ENCODE measurements around the gene SERPINE3.

SERPINE3 gene

GRCh38 chr13:51357928-51358595 is 18.6 kb downstream of the SERPINE3 start:
- TF ChIP-seq CTCF (IDR thresholded peaks at IDR 0.05; ENCODE audit: low read depth, low read length, missing control alignments), result no peak
- DNase-seq (ENCODE audit: low read depth), result no peak
- no peak overlapping the region for H3K4me3 ChIP-seq (ENCODE audit: low read depth, low read length)

GRCh38 chr13:51359352-51359751 is 19.9 kb downstream of the SERPINE3 start:
- H3K4me3 ChIP-seq (ENCODE audit: low read depth, low read length), result no peak overlapping the region
- no peak for DNase-seq (ENCODE audit: low read depth)
- no peak for TF ChIP-seq CTCF (IDR thresholded peaks at IDR 0.05; ENCODE audit: low read depth, low read length, missing control alignments)

GRCh38 chr13:51360489-51360888 is 21.0 kb downstream of the SERPINE3 start:
- H3K4me3 ChIP-seq (ENCODE audit: low read depth, low read length), result no peak overlapping the region
- TF ChIP-seq CTCF (IDR thresholded peaks at IDR 0.05; ENCODE audit: low read depth, low read length, missing control alignments), result no peak
- DNase-seq (ENCODE audit: low read depth), result no peak

- H3K4me3 ChIP-seq (ENCODE audit: low read depth, low read length), result no peak overlapping the region
- no peak for DNase-seq (ENCODE audit: low read depth)
- no peak for TF ChIP-seq CTCF (IDR thresholded peaks at IDR 0.05; ENCODE audit: low read depth, low read length, missing control alignments)
These were observed 21.6 kb downstream of the SERPINE3 start for GRCh38 chr13:51361106-51361505.

GRCh38 chr13:51363625-51364024 is 24.1 kb downstream of the SERPINE3 start:
- DNase-seq (ENCODE audit: low read depth), result no peak
- no peak for TF ChIP-seq CTCF (IDR thresholded peaks at IDR 0.05; ENCODE audit: low read depth, low read length, missing control alignments)
- no peak overlapping the region for H3K4me3 ChIP-seq (ENCODE audit: low read depth, low read length)

- H3K4me3 ChIP-seq (ENCODE audit: low read depth, low read length), result no peak overlapping the region
- no peak for TF ChIP-seq CTCF (IDR thresholded peaks at IDR 0.05; ENCODE audit: low read depth, low read length, missing control alignments)
- DNase-seq (ENCODE audit: low read depth), result no peak
These were observed 25.0 kb downstream of the SERPINE3 start for GRCh38 chr13:51364404-51365008.

GRCh38 chr13:51370116-51370515 is 30.6 kb downstream of the SERPINE3 start:
- H3K4me3 ChIP-seq (ENCODE audit: low read depth, low read length), result no peak overlapping the region
- DNase-seq (ENCODE audit: low read depth), result no peak
- TF ChIP-seq CTCF (IDR thresholded peaks at IDR 0.05; ENCODE audit: low read depth, low read length, missing control alignments), result no peak

Measured in GM12864 (cell line).